Transverse colon (tissue), 4 donors: ENCODE data around the gene MIF4GD. TPM values are rescaled to one million over a fixed set of nuclear protein-coding genes. Genes with fewer than 3 reads are reported as not detected.

Experiments used
- DNase-seq: peaks from one replicate; pipeline ENCODE4 v3.0.0-alpha.2; 2019
- H3K27ac ChIP-seq, 4 donors: fragments of 200-600 bp; sonication (generic); 2 replicates each; pipeline ENCODE4 v1.5.1; 2016 to 2018; ENCODE audit warnings: inconsistent platforms in 4 of 4
- H3K27me3 ChIP-seq: fragments of 200-600 bp; sonication (generic); 2 replicates; pipeline ENCODE4 v1.5.1; 2017; ENCODE audit warnings: inconsistent platforms
- H3K36me3 ChIP-seq, 4 donors: fragments of 200-600 bp; sonication (generic); 2 replicates each; pipeline ENCODE4 v1.5.1; 2017 to 2019; ENCODE audit warnings: inconsistent platforms in 4 of 4
- H3K4me1 ChIP-seq, 4 donors: fragments of 200-600 bp; sonication (generic); 2 replicates each; pipeline ENCODE4 v1.5.1; 2017 to 2020; ENCODE audit warnings: inconsistent platforms in 4 of 4
- H3K4me3 ChIP-seq, 4 donors: fragments of 200-600 bp; sonication (generic); 1 replicate in 1 of 4; 2 replicates in 3 of 4; pipeline versions ENCODE4 v1.5.1 to v1.6.1; 2017 to 2019; ENCODE audit warnings: inconsistent platforms in 4 of 4
- H3K9me3 ChIP-seq, 2 donors: fragments of 200-600 bp; sonication (generic); 2 replicates each; pipeline ENCODE4 v1.5.1; 2017 to 2019; ENCODE audit warnings: inconsistent platforms in 2 of 2
- CTCF ChIP-seq, 5 experiments: fragments of 200-600 bp in 3 of 5; fragments of 450-650 bp in 2 of 5; sonication (generic) in 3 of 5; IDR thresholded peaks; 1 replicate in 2 of 5; 2 replicates in 3 of 5; pipeline ENCODE4 v1.5.1; 2016 to 2017; ENCODE audit warnings: antibody characterized with exemption in 5 of 5, inconsistent platforms in 3 of 5, mild to moderate bottlenecking in 2 of 5, moderate library complexity in 1 of 5
- EP300 ChIP-seq: sonication (generic); formaldehyde crosslinking; IDR thresholded peaks from one replicate; pipeline ENCODE4 v1.6.1; 2017; ENCODE audit warnings: antibody characterized with exemption, low read depth
- POLR2A ChIP-seq: fragments of 450-650 bp; IDR thresholded peaks from one replicate; pipeline ENCODE4 v1.6.1; 2016; ENCODE audit warnings: antibody characterized with exemption, mild to moderate bottlenecking, moderate library complexity
- POLR2AphosphoS5 ChIP-seq, 3 donors: sonication (generic); formaldehyde crosslinking; IDR thresholded peaks; one replicate each; pipeline ENCODE4 v1.6.1; 2016; ENCODE audit warnings: antibody characterized with exemption in 3 of 3
- WGBS, 2 donors: methylation state at CpG; one replicate each; pipeline ENCODE4 v1.1.5; 2018; ENCODE audit warnings: low coverage in 1 of 2; 5-methylcytosine and 5-hydroxymethylcytosine counted together
- in situ Hi-C, 4 donors: fragments of 200-750 bp; cut with MboI; loops; one replicate each; pipeline versions ENCODE4 v1.15.0 to v1.15.1; 2017; ENCODE audit warnings: low sequenced_read_pairs in 3 of 4, low pct_ligation_motif_present in 1 of 4, low pct_unique_long_range_greater_than_20kb in 1 of 4
- intact Hi-C: fragments of 100-400 bp; cut with DNase I; formaldehyde crosslinking; loops from one replicate; pipeline ENCODE4 v1.15.1; 2023; ENCODE audit warnings: low total_unique reads
- total RNA-seq, 4 donors: library from RNA; depleted of rRNA; stranded (reverse); fragments of >200 nt; gene quantifications; one replicate each; pipeline ENCODE4 v1.1.0, GENCODE V29; 2016

The MIF4GD gene
- total RNA-seq, 4 donors from 2014 or later = 9.0 to 44.0 (median 28.6) TPM

GRCh38 chr17:75266316-75267152 is 4.5 kb downstream of the MIF4GD start:
- Histone ChIP-seq H3K9me3 (no peaks in the 10 kb centered on the region), H3K36me3 (peaks cover 0 to 14% (median 4%) of the 10 kb centered on the region in 4 donors), H3K27ac (no peak overlapping the region), H3K4me1 (peaks cover 8 to 28% (median 20%) of the 10 kb centered on the region in 4 donors), H3K4me3 (no peak overlapping the region), H3K27me3 (no peaks in the 10 kb centered on the region)
- intact Hi-C loops (no loop called here), in situ Hi-C loops (no loop called here)
- TF ChIP-seq EP300 = no peak
- no peak for TF ChIP-seq POLR2A
- no peak for TF ChIP-seq POLR2AphosphoS5 (IDR thresholded peaks at IDR 0.05)
- no peak for TF ChIP-seq CTCF (IDR thresholded peaks at IDR 0.05)
- WGBS, 2 donors = 79 to 88% methylated on average over 10 to 13 of the region's 13 CpGs
- DNase-seq = no peak

GRCh38 chr17:75265614-75266315 is 5.3 kb downstream of the MIF4GD start:
- Histone ChIP-seq H3K4me1 (peaks cover 8 to 28% (median 21%) of the 10 kb centered on the region in 4 donors), H3K36me3 (peaks cover 0 to 14% (median 4%) of the 10 kb centered on the region in 4 donors), H3K9me3 (no peaks in the 10 kb centered on the region), H3K27ac (no peak overlapping the region), H3K4me3 (no peak overlapping the region), H3K27me3 (no peaks in the 10 kb centered on the region)
- 86 to 90% methylated on average over 4 to 17 of the region's 17 CpGs for WGBS, 2 donors
- no peak for DNase-seq
- in situ Hi-C loops (no loop called here), intact Hi-C loops (no loop called here)
- TF ChIP-seq POLR2AphosphoS5 (IDR thresholded peaks at IDR 0.05) = no peak
- TF ChIP-seq POLR2A = no peak
- no peak for TF ChIP-seq CTCF (IDR thresholded peaks at IDR 0.05)
- TF ChIP-seq EP300 = no peak

- Histone ChIP-seq H3K9me3 (no peaks in the 10 kb centered on the region), H3K4me3 (no peak overlapping the region), H3K36me3 (peaks cover 0 to 14% (median 4%) of the 10 kb centered on the region in 4 donors), H3K4me1 (peaks cover 12 to 44% (median 31%) of the 10 kb centered on the region in 4 donors), H3K27me3 (no peaks in the 10 kb centered on the region), H3K27ac (peak overlapping the region in 1 of 4 donors; percentile 92)
- in situ Hi-C loops (no loop called here), intact Hi-C loops (no loop called here)
- 88 to 94% methylated on average over 3 to 4 of the region's 4 CpGs for whole genome bisulfite sequencing, 2 donors
- no peak for TF ChIP-seq CTCF (IDR thresholded peaks at IDR 0.05)
- no peak for DNase-seq
Observed at GRCh38 chr17:75263055-75263454, 8.0 kb downstream of the MIF4GD start.

GRCh38 chr17:75262112-75262606 is 8.9 kb downstream of the MIF4GD start:
- TF ChIP-seq CTCF (IDR thresholded peaks at IDR 0.05) = no peak
- no peak for TF ChIP-seq POLR2AphosphoS5 (IDR thresholded peaks at IDR 0.05)
- no peak for TF ChIP-seq EP300
- no peaks in the 10 kb centered on the region for H3K9me3 ChIP-seq
- H3K36me3 ChIP-seq = peaks cover 0 to 14% (median 4%) of the 10 kb centered on the region in 4 donors
- H3K27ac ChIP-seq = peak overlapping the region; percentile 89 to 96 (median 92)
- peaks cover 12 to 36% (median 27%) of the 10 kb centered on the region in 4 donors for H3K4me1 ChIP-seq
- peak overlapping the region; percentile 68 to 90 (median 84) for H3K4me3 ChIP-seq
- 1% methylated on average over 23 of the region's 23 CpGs; no CpG with 5 or more reads in 1 of the 2 donors for WGBS, 2 donors
- no peaks in the 10 kb centered on the region for H3K27me3 ChIP-seq
- no peak for DNase-seq
- in situ Hi-C loops = no loop called here
- intact Hi-C loops = no loop called here
